HG03060 (cell line): ENCODE measurements around the gene ETF1.
A peak's percentile ranks its signal among the peaks of the same experiment; 100 is the strongest.

Experiments
- ATAC-seq: cut with Tn5 transposase; IDR thresholded peaks from one replicate; pipeline ENCODE4 v1.9.1; 2021; ENCODE audit warnings: low read depth, moderate number of reproducible peaks; ENCODE audit not compliant: unreplicated experiment

Gene ETF1

DNA sequence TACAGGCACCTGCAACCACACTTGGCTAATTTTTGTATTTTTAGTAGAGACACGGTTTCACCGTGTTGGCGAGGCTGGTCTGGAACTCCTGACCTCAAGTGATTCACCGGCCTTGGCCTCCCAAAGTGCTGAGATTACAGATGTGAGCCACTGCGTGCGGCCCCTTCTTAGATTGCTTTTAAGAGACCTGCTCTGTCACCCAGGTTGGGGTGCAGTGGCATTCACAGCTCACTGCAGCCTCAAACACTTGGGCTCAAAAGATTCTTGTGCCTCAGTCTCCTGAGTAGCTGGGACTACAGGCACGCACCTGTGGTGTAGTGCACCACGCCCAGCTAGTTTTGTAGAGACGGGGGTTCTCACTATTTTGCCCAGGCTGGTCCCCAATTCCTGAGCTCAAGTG, 21.2 kb upstream of the ETF1 start:
- no peak for ATAC-seq

DNA sequence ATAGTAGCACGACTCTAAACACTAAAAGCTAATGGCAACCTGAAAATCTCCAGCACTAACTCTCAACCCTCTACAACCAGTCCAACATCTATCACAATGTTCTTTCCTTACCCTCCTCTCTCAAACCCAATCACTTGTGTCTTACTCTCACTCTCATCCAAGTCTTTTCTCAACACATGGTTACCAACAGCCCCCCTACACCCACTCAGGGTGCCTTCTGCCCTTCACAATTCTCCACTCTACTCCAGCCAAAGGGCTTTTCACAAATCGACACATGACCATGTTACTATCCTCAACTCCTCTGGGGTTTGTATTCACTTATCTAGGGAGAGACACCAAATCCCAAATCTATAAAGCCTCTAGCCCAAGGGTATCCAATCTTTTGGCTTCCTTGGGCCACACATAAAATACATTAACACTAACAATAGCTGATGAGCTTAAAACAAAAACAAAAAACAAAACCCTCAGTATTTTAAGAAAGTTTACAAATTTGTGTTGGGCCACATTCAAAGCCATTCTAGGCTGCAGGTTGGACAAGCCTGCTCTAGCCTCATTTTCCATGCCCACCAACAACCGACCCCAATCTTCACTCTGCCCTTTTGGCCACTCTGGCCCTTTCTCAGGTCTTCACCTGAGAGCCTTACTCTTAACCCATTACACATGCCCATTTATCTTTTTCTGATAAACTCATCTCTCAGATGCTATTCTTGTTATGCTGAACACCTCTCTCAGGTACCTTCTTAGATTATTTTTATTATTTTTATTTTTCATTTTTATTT, 20.5 kb upstream of the ETF1 start:
- ATAC-seq = no peak

DNA sequence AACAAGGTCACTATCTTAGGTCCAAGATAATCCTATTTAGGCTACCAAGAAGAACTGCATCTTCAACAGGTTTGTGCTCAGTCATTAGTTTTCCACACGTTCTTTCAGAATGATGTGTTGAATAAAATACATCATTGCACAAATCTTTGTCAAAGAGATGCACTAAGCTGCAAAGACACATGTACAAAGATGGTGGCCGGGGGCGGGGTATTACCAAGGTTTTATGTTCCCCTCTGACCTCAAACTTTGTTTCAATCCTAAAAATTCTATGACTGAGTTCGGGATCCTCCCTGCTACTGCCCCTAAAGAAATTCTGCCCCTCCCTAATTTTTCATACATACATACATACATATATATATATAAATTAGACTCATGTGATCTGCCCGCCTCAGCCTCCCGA, 17.9 kb upstream of the ETF1 start:
- no peak for ATAC-seq

DNA sequence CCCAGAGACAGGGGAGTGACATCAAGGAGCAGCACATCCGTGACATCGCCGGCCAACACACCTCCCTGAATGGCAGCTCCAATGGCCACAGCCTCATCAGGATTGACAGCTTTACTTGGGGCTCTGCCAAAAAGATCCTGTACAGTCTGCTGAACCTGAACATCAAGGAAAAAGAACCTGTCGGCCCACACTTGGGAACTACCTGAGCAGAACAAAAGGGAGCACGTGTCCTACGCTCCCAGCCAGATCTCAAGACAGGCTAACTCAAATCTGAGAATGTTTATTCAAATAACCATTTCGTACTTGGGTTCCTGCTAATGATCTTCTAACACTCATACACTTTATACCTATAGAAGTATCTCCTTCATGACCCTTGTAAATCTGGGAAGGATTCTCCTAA, 16.9 kb upstream of the ETF1 start:
- ATAC-seq = no peak

DNA sequence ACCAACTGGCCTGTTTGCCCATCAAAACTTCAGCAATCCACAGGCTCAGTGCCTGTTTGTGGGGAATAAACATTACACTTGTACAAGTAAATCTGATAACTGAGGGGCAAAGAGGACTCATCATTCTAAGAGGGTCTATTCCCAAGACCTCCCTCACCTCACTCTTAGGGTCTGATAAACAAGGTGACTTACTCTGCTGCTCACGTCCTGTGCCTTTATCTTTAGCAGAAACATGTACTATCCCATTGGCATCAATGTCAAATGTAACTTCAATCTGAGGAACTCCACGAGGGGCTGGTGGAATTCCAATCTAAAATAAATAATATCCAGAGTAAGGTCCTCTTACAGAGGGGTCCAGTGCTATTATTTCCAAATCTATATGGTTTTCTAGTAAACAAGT, 14.6 kb upstream of the ETF1 start:
- ATAC-seq = no peak

DNA sequence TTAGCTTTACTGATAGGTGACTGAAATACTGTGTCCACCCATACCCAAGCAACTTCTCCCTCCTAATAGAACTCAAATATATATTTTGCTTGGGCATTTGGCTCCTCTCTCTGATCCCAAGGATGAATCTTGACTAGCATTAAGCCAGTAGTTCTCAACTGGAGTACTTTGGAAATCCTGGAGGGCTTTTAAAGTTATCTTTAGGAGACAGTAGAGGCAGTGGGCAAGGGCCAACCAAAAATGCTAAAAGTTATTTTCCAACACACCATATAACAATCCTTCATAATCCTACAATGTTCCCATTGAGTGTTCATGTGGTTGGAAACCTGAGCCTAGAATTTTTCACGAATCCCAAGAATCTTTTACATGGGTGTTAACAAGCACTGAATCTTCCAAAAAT, 11.1 kb upstream of the ETF1 start:
- ATAC-seq = no peak

DNA sequence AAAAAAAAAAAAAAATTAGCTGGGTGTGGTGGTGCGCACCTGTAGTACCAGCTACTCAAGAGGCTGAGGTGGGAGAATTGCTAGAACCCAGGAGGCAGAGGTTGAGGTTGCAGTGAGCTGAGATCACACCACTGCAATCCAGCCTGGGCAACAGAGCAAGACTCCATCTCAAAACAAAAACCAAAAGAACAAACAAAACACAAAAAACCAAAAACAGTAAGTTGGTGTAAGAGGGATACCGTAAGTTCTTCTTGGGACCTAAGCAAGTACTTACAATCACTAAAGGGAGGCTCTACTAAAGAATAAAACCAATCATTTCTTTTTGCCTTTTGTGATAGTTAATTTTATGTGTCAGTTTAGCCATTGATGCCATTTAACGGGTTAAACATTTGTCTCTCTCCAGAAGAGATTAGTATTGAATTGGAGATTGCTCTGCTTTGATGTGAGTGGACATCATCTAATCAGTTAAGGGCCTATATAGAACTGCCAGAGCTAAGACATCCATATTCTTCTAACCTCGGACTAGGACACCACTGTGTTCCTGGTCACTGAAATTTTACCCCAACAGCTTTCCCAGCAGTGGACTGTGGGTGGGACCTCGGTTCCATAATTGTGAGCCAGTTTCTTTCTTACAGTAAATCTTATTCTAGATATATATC, 10.5 kb upstream of the ETF1 start:
- ATAC-seq = no peak

DNA sequence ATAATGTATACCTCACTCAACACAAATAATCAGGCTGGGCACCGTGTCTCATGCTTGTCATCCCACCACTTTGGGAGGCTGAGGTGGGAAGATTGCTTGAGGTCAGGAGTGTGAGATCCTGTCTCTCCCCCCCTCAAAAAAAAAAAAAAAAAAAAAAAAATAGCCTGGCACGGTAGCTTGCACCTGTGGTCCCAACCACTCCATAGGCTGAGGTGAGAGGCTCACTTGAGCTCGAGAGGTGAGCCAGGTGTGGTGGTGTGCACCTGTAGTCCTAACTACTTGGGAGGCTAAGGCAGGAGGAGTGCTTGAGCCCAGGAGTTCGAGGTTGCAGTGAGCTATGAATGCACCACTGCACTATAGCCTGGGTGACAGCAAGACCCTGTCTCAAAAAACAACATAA, 9.6 kb upstream of the ETF1 start:
- ATAC-seq = no peak

DNA sequence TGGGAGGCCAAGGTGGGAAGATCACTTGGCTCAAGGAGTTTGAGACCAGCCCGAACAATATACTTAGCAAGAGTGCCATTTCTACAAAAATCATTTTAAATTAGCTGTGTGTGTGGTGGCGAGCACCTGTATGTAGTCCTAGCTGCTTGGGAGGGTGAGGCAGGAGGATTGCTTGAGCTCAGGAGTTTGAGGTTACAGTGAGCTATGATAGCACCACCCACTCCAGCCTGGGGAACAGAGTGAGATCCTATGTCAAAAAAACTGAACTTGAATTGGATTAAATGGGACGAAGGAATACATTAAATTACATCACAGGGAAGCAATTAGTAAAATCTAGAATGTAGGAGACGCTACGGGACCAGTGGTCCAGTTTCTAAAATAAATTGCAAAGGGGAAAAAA, 6.4 kb upstream of the ETF1 start:
- no peak for ATAC-seq

DNA sequence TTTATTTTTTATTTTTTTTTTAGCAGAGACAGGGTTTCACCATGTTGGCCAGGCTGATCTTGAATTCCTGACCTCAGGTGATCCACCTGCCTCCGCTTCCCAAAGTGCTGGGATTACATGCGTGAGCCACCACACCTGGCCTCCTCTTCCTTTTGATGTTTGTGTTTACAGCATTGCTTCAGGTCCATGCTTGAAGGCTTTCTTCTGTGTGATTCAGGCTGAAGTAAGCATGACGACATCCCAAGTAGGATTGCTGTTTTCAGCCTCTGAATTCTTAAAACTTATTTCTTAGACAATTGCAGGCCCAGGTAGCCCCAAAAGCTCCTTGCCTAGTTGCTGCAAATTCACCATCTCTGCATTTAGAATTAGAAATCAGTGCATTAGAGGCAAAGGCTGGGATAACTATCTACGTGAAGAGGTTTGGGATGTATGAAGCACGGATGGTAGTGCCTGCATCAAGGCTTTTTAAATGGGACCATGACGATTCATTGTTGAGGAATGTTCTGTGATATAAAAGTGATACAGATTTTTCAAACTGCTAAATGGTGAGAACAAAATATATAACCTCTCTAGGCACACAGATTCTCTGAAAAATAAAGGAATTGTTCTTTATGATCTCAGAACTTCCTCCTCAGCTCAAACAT, 3.0 kb upstream of the ETF1 start:
- ATAC-seq = no peak

DNA sequence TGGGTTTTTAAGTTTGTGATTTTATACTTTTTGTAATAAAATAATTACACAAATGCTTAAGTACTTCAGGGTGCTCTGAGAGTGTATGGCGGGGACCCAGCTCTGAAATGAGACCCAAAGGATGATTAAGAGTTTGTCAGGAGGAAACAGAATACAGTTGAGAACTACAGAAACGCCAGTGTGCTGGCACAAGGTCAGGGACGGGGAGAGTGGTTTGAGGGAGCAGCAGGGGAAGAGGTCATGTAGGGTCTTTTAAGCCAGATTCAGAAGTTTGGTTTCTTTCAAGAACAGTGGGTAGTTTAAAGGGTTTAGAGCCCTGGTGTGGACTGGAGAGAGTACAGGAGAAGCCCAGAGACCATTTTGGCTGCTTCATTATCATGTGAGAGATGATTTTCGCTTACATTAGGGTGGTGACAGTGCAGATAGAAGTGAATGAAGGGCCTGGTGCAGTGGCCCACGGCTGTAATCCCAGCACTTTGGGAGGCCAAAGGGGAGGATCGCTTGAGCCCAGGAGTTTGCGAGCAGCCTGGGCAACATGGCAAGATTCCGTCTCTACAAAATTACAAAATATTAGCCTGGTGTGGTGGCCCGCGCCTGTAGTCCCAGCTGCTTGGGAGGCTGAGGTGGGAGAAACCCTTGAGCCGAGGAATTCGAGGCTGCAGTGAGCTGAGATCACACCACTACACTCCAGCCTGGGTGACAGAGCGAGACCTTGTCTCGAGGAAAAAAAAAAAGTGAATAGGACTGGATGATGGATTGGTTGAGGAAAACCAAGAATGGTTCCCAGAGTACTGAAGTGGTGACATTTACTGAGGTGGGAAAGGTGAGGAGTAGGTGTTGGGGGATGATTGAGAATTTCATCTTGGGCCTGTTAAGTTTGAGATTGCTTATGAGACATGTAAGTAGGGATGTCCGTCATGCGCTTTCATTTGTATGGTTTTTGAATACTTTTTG, 1.4 kb upstream of the ETF1 start:
- no peak for ATAC-seq

DNA sequence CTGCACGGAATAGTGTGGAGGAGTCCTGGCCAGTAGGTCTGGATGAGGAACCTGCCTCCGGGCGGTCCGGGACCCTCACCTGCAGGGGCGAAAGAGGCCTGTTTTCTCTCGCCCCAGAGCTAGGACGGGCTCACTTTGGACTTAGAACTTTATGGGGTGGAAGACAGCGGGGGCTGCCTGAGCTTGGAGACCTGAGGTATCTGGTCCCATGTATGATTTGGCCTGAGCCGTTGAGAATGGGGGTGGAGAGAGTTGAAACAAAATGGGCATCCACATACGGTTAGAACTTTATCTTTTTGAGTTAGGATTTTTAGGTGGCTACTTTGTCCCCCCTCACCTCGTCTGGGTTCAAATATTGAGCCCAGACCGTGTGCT, 681 bp upstream of the ETF1 start:
- ATAC-seq = peak; percentile 26

DNA sequence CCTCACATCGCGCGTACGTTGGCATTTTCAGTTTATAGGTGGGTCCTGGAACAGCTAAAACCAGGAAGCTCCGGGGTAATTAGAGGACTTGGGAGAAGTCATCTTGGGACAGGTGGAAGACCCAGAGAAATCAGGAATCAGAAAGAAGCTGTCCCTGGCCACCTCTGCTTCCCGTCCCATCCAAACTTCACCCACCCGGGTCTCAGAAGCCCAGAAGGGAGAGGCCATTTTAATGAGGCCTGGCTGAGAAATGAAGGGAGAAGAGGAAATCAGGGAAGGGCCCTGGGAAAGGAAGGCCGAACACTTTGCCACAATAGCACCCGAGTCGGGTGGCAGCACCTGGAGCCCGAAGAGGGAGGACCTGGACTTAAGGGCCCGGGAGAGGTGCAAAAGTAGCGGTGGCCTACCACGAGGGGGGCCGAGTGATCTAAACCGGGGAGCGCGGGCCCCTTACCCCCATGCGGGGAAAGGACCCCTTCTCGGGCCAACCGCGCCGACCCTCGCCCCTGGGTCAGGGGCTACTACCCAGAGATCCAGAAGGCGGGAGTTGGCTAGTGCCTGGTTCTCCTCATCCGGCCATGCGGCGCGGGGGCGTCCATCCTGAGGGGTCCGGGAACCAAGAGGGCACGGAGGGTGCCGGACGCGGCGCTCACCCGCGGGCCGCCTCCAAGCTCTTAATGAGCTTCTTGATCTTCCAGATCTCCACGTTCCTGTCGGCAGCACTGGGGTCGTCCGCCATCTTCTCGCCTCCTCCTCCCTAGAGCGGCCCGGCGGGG, 668 bp downstream of the ETF1 start:
- no peak for ATAC-seq

DNA sequence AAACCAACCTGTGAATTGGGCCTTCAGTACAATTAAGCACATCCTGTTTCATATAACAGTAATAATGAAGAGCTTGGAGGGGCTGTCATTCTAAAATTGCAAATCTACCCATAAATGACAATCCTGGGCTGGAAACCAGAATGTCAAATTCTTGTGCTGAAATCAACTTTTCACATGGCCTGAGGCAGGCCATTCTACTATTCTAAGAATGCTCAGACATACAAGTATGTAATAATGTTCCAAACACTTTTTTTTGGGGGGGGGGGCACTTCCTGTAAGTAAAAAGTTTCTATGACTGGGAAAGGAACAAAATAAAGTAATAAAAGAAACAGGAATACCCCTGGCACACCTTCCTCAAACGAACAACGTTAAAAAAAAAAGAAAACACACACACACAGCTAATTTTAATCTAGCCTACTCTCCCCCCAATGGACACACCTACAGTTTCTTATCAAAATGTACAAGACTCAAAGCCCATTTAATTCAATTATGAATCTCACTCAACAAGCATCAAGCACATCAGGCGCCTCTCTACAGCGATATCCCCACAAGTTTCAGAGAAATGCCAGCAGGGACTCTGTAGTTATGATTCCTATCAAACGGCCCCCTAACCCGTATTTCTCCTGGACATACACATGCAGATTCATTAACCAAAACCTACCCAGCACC, 1.4 kb downstream of the ETF1 start:
- ATAC-seq = no peak

DNA sequence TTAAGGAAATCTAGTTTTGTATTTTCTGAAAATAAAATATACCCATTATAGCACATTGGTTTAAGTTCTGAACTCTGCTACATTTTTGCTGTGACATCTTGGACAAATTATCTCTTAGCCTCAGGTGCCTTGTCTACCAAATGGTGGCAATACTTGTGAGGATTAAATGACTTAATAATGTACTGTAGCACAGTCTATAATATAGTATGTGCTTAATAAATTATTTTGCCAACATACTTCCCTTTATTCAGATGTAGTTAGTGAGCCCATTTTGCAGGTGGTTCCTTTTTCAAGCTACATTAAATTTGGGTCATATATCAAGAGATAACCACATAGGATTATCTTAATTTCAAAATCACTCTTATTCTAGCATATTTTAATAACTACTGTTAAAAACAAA, 3.2 kb downstream of the ETF1 start:
- no peak for ATAC-seq

DNA sequence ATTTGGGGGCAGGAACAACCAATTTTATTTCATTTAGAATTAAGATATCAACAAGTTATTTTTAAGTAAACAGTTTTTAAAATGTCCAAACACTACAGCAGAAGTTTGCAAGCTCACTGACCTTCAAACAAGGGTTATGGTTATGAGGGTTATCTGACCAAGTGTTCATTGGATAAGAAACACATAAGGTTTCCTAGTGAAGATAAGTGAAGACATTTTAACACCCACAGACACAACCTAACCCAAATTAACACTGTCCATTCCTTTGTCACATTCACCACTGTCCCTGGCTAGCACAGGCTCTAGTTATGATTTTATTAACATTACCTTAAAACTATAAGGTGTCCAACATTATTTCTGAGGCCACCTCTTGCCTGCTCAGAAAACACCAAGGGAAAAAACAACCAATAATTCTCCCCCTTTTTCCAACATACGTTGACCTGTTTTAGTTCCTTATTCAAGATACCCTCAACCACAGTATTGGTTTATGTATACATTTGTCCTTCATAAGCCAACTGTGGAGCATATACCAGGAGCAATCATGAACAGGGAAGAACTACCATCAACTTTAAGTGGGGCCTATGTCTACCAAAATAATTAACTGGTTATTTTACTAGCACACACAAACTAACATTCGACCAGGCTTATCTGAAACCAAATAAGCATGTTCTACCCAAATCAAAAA, 4.0 kb downstream of the ETF1 start:
- no peak for ATAC-seq

DNA sequence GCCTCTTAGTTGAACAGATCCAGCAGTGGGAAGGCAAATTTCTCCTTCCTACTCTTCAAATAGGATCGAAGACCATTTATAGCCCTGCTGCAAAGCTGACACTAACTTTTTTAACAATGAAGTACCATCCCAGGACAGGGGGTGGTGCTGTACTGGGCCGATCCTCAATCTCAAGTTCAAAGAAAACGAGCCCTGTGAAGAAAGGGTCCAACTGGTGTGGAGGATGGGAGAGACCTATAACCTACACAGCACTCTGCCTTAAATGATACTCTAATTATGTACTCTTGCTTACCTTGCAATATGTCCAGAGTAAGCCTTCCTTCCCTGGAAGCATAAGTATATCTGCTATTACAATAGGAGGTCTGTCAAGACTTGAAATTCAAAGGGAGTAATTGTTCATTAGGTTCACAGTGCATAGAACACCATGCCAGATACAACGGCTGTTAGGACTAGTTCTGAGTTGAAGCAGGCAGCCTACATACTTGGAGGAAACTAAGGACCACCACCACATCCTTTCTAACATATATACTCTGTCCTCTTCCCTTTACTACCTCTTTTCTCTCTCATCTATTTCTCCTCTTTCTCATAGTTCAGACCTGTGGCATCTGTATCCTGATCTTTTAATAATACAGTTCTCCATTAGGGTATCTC, 6.2 kb downstream of the ETF1 start:
- ATAC-seq = no peak

DNA sequence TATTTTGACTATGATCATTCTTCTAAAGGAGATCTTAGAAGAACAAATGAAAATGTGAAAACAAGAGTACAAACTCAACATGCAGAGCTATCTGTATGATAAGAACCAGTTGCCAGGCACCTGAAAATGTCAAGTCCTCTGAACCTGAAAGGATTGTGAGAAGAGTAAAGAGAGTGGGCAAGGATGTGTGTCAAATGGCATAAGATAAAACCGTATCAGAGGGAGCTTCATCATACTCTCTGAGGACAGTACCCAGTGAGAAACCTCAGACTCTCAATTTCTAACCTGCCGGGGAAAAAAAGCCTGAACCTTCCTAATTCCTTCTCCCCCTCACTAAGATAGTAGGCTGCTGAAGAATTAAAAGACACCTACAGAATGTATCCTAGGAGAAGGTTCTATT, 6.8 kb downstream of the ETF1 start:
- ATAC-seq = no peak
